Osteocyte (in vitro differentiated cells): ENCODE measurements around the gene ENOX1. TPM values are rescaled to one million over a fixed set of nuclear protein-coding genes. Genes with fewer than 3 reads are reported as not detected.

Experiments used
- DNase-seq: peaks from one replicate; pipeline ENCODE4 v3.0.0; 2021; ENCODE audit warnings: mixed read lengths; ENCODE audit not compliant: unreplicated experiment; ENCODE audit errors: extremely low spot score
- H3K27ac Mint-ChIP-seq: one replicate; pipeline ENCODE4 v1.8.0; 2021; ENCODE audit warnings: mild to moderate bottlenecking, mixed read lengths; ENCODE audit not compliant: unreplicated experiment
- H3K27me3 Mint-ChIP-seq: one replicate; pipeline ENCODE4 v1.8.0; 2021; ENCODE audit warnings: mixed read lengths; ENCODE audit not compliant: unreplicated experiment
- H3K36me3 Mint-ChIP-seq: one replicate; pipeline ENCODE4 v1.8.0; 2021; ENCODE audit warnings: mixed read lengths; ENCODE audit not compliant: unreplicated experiment
- H3K4me1 Mint-ChIP-seq: one replicate; pipeline ENCODE4 v1.8.0; 2021; ENCODE audit warnings: mixed read lengths; ENCODE audit not compliant: unreplicated experiment
- H3K4me3 Mint-ChIP-seq: one replicate; pipeline ENCODE4 v1.8.0; 2021; ENCODE audit warnings: mild to moderate bottlenecking, moderate library complexity, mixed read lengths; ENCODE audit not compliant: unreplicated experiment
- H3K9me3 Mint-ChIP-seq: one replicate; pipeline ENCODE4 v1.8.0; 2021; ENCODE audit warnings: mixed read lengths; ENCODE audit not compliant: unreplicated experiment
- total RNA-seq: library from RNA; stranded (reverse); gene quantifications from 2 replicates; pipeline ENCODE4 v1.2.1, GENCODE V29; 2021
- TF ChIP-seq, protein P1 (sequence below): fragments of 200-600 bp; sonication (generic); IDR thresholded peaks from 2 replicates; pipeline ENCODE4 v1.5.0; 2021; ENCODE audit warnings: antibody characterized with exemption, mild to moderate bottlenecking, moderate library complexity

Gene ENOX1
- total RNA-seq, 1 donor from 2014 or later, result 5.9 TPM

DNA sequence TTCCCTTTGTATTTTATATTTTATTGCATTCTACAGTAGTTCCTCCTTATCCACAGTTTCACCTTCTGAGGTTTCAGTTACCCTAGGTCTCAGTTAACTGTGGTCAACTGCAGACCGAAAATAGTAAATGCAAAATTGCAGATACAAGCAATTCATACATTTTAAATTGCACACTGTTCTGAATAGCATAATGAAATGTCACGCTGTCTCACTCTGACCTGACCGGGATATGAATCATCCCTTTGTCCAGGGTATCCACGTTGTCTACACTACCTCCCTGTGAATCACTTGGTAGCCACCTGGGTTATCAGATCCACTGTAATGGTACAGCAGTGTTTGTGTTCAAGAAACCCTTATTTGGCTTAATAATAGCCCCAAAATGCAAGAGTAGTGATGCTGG lies 438.4 kb downstream of the ENOX1 start:
- no peaks in the 10 kb centered on the region for H3K4me1 Mint-ChIP-seq
- H3K4me3 Mint-ChIP-seq, result no peak overlapping the region
- TF ChIP-seq, protein P1, sequence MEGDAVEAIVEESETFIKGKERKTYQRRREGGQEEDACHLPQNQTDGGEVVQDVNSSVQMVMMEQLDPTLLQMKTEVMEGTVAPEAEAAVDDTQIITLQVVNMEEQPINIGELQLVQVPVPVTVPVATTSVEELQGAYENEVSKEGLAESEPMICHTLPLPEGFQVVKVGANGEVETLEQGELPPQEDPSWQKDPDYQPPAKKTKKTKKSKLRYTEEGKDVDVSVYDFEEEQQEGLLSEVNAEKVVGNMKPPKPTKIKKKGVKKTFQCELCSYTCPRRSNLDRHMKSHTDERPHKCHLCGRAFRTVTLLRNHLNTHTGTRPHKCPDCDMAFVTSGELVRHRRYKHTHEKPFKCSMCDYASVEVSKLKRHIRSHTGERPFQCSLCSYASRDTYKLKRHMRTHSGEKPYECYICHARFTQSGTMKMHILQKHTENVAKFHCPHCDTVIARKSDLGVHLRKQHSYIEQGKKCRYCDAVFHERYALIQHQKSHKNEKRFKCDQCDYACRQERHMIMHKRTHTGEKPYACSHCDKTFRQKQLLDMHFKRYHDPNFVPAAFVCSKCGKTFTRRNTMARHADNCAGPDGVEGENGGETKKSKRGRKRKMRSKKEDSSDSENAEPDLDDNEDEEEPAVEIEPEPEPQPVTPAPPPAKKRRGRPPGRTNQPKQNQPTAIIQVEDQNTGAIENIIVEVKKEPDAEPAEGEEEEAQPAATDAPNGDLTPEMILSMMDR, result no peak
- H3K27me3 Mint-ChIP-seq, result no peaks in the 10 kb centered on the region
- H3K9me3 Mint-ChIP-seq, result no peaks in the 10 kb centered on the region
- peaks cover 6% of the 10 kb centered on the region for H3K36me3 Mint-ChIP-seq
- H3K27ac Mint-ChIP-seq, result no peak overlapping the region
- no peak for DNase-seq

DNA sequence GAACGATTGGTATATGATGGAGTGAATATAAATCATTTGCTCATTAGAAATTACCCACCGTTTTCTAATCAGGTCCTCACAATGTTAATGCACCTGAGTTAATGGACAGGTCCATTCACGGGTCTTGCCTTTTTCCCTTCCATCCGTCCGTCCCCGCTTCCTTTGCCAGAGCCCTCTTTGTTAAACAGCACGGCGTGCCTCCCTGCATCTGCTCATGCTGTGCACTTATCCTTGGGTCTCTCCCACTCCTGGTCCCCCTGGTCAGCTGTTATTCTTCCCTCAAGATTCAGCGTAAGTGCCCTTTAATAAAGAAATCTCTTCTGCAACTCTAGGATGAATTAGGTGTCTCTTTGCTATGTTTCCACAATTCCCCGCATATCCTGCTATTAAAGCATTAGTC lies 438.9 kb downstream of the ENOX1 start:
- H3K27ac Mint-ChIP-seq, result no peak overlapping the region
- H3K9me3 Mint-ChIP-seq, result no peaks in the 10 kb centered on the region
- no peaks in the 10 kb centered on the region for H3K27me3 Mint-ChIP-seq
- no peak overlapping the region for H3K4me3 Mint-ChIP-seq
- peaks cover 9% of the 10 kb centered on the region for H3K36me3 Mint-ChIP-seq
- no peaks in the 10 kb centered on the region for H3K4me1 Mint-ChIP-seq
- DNase-seq, result no peak
- TF ChIP-seq, protein P1, result no peak

DNA sequence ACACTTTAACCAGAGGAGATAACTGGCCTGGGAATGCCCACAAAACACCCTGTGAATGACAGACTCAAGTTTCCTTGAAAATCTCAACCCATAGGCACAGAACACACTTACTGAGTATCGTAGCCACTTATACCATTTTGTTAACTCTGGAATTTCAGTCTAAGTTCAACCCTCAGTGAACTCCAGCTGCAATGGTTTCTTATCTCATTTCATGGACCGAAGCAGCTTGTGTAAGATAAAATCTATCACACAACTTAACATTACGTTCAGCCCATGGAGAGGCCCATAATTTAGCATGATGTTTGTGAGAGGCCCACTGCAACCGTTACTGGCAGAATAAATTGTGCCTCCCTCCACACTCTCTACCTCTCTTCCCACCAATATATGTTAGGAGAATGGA lies 440.3 kb downstream of the ENOX1 start:
- TF ChIP-seq, protein P1, result no peak

DNA sequence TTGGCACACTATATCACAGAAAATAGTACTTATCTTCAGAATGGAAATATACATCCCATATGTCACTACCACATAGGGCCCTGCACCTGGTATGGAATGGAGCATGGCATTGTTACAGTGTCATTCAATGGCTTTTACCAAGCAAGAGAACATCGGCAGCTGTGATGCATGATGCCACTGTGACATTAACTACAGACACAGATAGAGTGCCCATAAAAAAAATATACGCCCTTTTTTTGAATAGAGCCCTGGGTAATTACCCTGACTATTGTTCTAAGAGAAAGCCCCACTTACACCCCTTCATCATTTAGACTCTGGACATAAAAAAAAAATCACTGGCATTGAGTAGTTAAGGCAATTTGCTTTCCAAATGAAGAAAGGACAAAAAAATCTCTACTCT lies 443.1 kb downstream of the ENOX1 start:
- Mint-ChIP-seq H3K4me3 (no peak overlapping the region), H3K9me3 (no peaks in the 10 kb centered on the region), H3K4me1 (no peaks in the 10 kb centered on the region), H3K36me3 (peaks cover 10% of the 10 kb centered on the region), H3K27me3 (no peaks in the 10 kb centered on the region), H3K27ac (no peak overlapping the region)
- TF ChIP-seq, protein P1, result no peak
- DNase-seq, result no peak

More for the DNA sequence above, 440.3 kb downstream of the ENOX1 start:
- DNase-seq, result no peak
- H3K27ac Mint-ChIP-seq, result no peak overlapping the region
- no peaks in the 10 kb centered on the region for H3K4me1 Mint-ChIP-seq
- H3K4me3 Mint-ChIP-seq, result no peak overlapping the region
- H3K9me3 Mint-ChIP-seq, result no peaks in the 10 kb centered on the region
- no peaks in the 10 kb centered on the region for H3K27me3 Mint-ChIP-seq
- H3K36me3 Mint-ChIP-seq, result peaks cover 10% of the 10 kb centered on the region

DNA sequence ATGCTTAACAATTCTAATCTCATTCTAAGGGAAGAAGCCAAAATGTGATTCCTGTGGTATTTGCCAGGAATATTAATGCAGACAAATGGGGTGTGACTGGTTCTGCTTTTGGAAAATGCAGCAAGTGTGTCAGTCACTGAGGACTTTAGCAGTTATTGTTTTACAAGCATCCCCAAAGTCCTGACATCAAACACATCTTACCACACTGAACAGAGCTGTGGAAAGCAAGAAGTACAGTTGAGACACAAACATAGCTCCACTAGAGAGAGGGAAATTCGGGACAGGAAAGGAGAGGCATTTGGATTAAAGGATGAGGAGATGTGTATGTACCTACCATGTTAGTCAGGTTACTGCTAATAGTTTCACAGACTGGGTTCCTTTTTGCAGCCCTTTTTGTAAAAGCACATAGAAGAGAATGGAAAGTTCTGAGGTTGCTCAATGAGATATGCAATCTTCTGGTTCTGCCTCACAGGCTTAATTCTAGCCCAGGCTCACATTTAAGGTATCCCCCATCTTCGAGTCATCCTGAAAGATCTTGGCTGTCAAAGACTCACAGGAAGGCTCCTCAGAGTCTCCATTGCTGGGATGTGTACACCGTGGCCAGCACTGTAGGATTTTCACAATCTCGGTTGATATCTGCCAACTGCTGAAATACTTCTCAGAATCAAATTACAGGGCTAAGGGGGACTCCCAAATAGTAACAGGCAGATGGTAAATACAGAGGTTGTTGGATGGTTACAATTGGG lies 446.8 kb downstream of the ENOX1 start:
- TF ChIP-seq, protein P1, result no peak
- no peak overlapping the region for H3K4me3 Mint-ChIP-seq
- peaks cover 10% of the 10 kb centered on the region for H3K36me3 Mint-ChIP-seq
- no peaks in the 10 kb centered on the region for H3K9me3 Mint-ChIP-seq
- no peak overlapping the region for H3K27ac Mint-ChIP-seq
- peaks cover 13% of the 10 kb centered on the region for H3K4me1 Mint-ChIP-seq
- no peak for DNase-seq
- no peaks in the 10 kb centered on the region for H3K27me3 Mint-ChIP-seq
